T-helper 17 cell (primary cell): ENCODE measurements around the gene SLC5A11. TPM values are rescaled to one million over a fixed set of nuclear protein-coding genes. Genes with fewer than 3 reads are reported as not detected.
A peak's percentile ranks its signal among the peaks of the same experiment; 100 is the strongest.

Source experiments
- ATAC-seq: fragments of 150-1000 bp; cut with Tn5 transposase; 2 replicates; pipeline ENCODE4 v1.10.0; 2021; ENCODE audit warnings: mild to moderate bottlenecking, moderate library complexity
- DNase-seq, 3 donors: peaks; one replicate each; pipeline versions ENCODE4 v3.0.0 to v3.0.0-alpha.2; 2020 to 2021
- H3K9me3 ChIP-seq: one replicate; pipeline ENCODE4 v1.7.0; 2013; ENCODE audit warnings: low read length, mild to moderate bottlenecking; ENCODE audit not compliant: control insufficient read depth, poor library complexity, severe bottlenecking
- H3K27ac Mint-ChIP-seq: one replicate; pipeline ENCODE4 v1.8.0; 2022; ENCODE audit warnings: mild to moderate bottlenecking, moderate library complexity, mixed read lengths
- H3K27me3 Mint-ChIP-seq: one replicate; pipeline ENCODE4 v1.8.0; 2022; ENCODE audit warnings: mixed read lengths
- H3K36me3 Mint-ChIP-seq: one replicate; pipeline ENCODE4 v1.8.0; 2022; ENCODE audit warnings: low read depth, mixed read lengths
- H3K4me1 Mint-ChIP-seq: one replicate; pipeline ENCODE4 v1.8.0; 2022; ENCODE audit warnings: mild to moderate bottlenecking, mixed read lengths
- H3K4me3 Mint-ChIP-seq: one replicate; pipeline ENCODE4 v1.8.0; 2022; ENCODE audit warnings: mild to moderate bottlenecking, moderate library complexity, mixed read lengths
- total RNA-seq, 4 donors: library from RNA in 2 of 4; stranded (reverse) in 2 of 4; gene quantifications; one replicate each; pipeline ENCODE4 v1.2.3 and lab custom pipeline; 2022 to 2026

The SLC5A11 gene
- total RNA-seq, 2 donors from 2014 or later, result 0.60 TPM; not detected in 1

GRCh38 chr16:24921229-24921628 lies 75.5 kb downstream of the SLC5A11 start:
- Mint-ChIP-seq H3K27ac (peak overlapping the region; percentile 60), H3K27me3 (no peaks in the 10 kb centered on the region), H3K4me1 (peaks cover 4% of the 10 kb centered on the region), H3K36me3 (peaks cover 2% of the 10 kb centered on the region), H3K4me3 (no peak overlapping the region)
- ATAC-seq (no peak), DNase-seq (no peak)
- H3K9me3 ChIP-seq, result no peaks in the 10 kb centered on the region

DNA sequence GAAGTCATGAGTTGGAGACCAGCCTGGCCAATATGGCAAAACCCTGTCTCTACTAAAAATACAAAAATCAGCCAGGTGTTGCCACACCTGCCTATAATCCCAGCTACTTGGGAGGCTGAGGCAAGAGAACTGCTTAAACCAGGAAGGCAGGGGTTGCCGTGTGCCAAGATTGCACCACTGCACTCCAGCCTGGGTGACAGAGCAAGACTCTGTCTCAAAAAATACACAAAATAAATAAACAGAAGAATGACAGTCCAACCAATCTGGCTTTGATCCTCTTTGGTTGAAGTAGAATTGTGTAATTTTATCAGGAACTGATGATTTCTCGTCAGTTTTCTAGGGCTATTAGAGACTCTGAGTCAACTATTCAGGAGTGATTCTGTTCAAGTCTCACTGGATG lies 79.4 kb downstream of the SLC5A11 start:
- no peak for ATAC-seq
- Mint-ChIP-seq H3K36me3 (peaks cover 2% of the 10 kb centered on the region), H3K4me3 (no peak overlapping the region), H3K27me3 (no peaks in the 10 kb centered on the region), H3K27ac (peak overlapping the region; percentile 57), H3K4me1 (peaks cover 4% of the 10 kb centered on the region)
- no peak for DNase-seq
- no peaks in the 10 kb centered on the region for H3K9me3 ChIP-seq

DNA sequence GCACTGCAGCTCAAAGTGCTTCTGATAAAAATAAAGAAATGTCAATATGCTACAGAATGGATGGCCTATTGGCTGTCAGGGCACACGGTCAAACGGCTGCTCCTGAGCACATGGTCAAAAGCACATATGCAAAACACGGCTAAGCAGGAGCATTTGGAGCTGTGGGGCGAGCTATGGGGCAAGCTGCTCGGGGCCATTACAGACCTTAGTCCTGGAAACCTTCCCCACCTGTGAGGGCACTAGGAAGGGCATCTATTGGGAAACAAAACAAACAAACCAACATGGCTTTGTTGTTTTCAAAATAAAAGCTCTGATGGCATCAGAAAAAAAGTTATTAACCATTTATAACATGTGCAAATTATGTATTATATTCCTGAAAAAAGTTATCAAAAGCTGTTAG lies 83.6 kb downstream of the SLC5A11 start:
- no peaks in the 10 kb centered on the region for H3K9me3 ChIP-seq
- peaks cover 4% of the 10 kb centered on the region for H3K36me3 Mint-ChIP-seq
- DNase-seq (no peak), ATAC-seq (no peak)
- H3K4me1 Mint-ChIP-seq, result peaks cover 2% of the 10 kb centered on the region
- H3K27ac Mint-ChIP-seq, result peak overlapping the region; percentile 56
- H3K4me3 Mint-ChIP-seq, result no peak overlapping the region
- H3K27me3 Mint-ChIP-seq, result no peaks in the 10 kb centered on the region

DNA sequence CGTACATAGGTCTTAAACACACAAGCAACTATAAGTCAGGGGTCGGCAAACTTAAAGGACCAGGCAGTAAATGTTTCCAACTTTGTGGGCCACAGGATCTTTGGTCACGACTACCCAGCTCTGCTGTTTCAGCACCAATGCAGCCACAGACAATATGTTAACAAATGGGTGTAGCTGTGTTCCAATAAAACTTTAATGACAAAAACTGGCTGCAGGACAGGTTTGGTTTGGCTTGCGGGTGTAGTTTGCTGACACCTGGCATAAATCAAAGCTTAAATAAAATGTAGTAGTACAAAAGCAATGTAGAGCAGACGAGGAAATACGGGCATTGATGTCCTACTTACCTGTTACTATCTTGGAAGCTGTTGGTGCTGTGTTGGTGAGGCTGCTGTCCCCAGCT lies 84.7 kb downstream of the SLC5A11 start:
- Mint-ChIP-seq H3K4me1 (peaks cover 2% of the 10 kb centered on the region), H3K27ac (no peak overlapping the region), H3K27me3 (no peaks in the 10 kb centered on the region), H3K4me3 (no peak overlapping the region), H3K36me3 (peaks cover 4% of the 10 kb centered on the region)
- DNase-seq (no peak), ATAC-seq (no peak)
- H3K9me3 ChIP-seq, result no peaks in the 10 kb centered on the region

DNA sequence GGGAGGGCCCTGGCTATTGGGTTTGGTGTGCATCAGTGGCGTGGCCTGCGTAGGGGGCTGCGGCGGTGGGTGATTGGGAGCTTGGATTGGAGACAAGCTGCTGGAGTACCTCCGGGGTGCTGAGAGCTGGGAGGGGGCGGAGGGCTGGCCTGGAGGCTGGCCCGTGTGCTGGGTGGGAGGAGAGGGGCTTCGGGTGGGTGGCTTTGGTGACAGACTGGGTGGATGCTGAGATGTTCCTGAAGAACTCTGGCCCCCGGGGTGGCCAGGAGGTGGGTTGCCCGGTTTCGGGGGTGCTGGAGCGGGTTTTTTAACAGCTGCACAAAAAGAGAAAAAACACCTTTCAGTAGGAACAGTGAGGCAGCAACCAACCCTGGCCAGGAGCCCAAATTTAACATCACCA lies 85.3 kb downstream of the SLC5A11 start:
- Mint-ChIP-seq H3K36me3 (peaks cover 4% of the 10 kb centered on the region), H3K4me1 (peaks cover 2% of the 10 kb centered on the region)
- no peaks in the 10 kb centered on the region for H3K9me3 ChIP-seq

DNA sequence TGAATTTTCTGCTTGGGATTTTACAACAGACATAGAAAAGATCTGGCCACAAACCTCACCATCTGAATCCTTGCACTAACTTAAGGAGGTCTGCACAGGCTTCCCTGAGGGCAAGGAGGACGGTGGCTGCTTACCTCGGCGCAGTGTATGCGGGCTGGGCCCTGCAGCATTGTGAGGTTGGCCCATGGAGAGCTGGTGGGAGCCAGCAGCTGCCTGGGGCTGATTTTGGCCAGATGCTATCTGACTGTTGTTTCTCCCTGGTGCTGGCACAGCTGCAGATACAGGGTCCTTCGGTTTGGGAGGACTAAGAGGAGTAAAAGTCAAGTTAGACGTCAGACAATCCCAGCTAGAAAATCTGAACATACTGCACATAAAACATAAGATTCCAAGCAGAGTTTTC lies 89.6 kb downstream of the SLC5A11 start:
- Mint-ChIP-seq H3K36me3 (peaks cover 4% of the 10 kb centered on the region), H3K27me3 (no peaks in the 10 kb centered on the region), H3K27ac (no peak overlapping the region), H3K4me1 (peaks cover 2% of the 10 kb centered on the region), H3K4me3 (no peak overlapping the region)
- DNase-seq (no peak), ATAC-seq (no peak)
- H3K9me3 ChIP-seq, result no peaks in the 10 kb centered on the region

More for the DNA sequence above, 85.3 kb downstream of the SLC5A11 start:
- no peak for DNase-seq
- H3K27ac Mint-ChIP-seq, result no peak overlapping the region
- ATAC-seq, result no peak
- no peaks in the 10 kb centered on the region for H3K27me3 Mint-ChIP-seq
- no peak overlapping the region for H3K4me3 Mint-ChIP-seq

GRCh38 chr16:24936151-24936550 lies 90.4 kb downstream of the SLC5A11 start:
- no peak for ATAC-seq
- no peaks in the 10 kb centered on the region for H3K27me3 Mint-ChIP-seq
- DNase-seq, result no peak
- H3K4me3 Mint-ChIP-seq, result no peak overlapping the region
- peaks cover 4% of the 10 kb centered on the region for H3K4me1 Mint-ChIP-seq
- no peak overlapping the region for H3K27ac Mint-ChIP-seq
- peaks cover 4% of the 10 kb centered on the region for H3K36me3 Mint-ChIP-seq
- H3K9me3 ChIP-seq, result no peaks in the 10 kb centered on the region

GRCh38 chr16:24939224-24939623 lies 93.5 kb downstream of the SLC5A11 start:
- Mint-ChIP-seq H3K4me1 (peaks cover 3% of the 10 kb centered on the region), H3K27ac (no peak overlapping the region), H3K36me3 (peaks cover 7% of the 10 kb centered on the region), H3K27me3 (no peaks in the 10 kb centered on the region), H3K4me3 (no peak overlapping the region)
- DNase-seq (no peak), ATAC-seq (no peak)
- H3K9me3 ChIP-seq, result no peaks in the 10 kb centered on the region

- Mint-ChIP-seq H3K27me3 (no peaks in the 10 kb centered on the region), H3K4me3 (no peak overlapping the region), H3K27ac (peak overlapping the region; percentile 9), H3K36me3 (peaks cover 7% of the 10 kb centered on the region), H3K4me1 (peaks cover 3% of the 10 kb centered on the region)
- no peaks in the 10 kb centered on the region for H3K9me3 ChIP-seq
- no peak for DNase-seq
- no peak for ATAC-seq
Measured at GRCh38 chr16:24939738-24940137, 94.0 kb downstream of the SLC5A11 start.

DNA sequence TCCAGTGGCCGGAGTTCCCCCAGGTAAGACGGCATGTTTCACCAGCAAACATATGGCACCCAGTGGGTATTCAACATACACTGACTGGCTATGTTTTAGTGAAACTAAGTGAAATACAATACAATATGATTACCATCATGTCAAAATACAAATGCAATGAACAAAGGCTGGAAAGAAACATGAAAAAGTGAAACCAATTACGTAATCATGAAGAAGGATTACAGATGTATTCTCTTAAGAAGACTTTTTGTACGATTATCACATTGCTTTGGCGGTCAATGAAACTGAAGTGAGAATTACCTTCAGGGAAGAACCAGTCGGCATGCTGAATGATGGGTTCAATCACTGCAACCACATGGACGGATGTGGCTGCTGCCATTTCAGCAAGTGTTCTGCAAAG lies 97.7 kb downstream of the SLC5A11 start:
- no peak overlapping the region for H3K27ac Mint-ChIP-seq
- H3K27me3 Mint-ChIP-seq, result no peaks in the 10 kb centered on the region
- H3K4me3 Mint-ChIP-seq, result no peak overlapping the region
- peaks cover 17% of the 10 kb centered on the region for H3K36me3 Mint-ChIP-seq
- no peak for ATAC-seq
- H3K4me1 Mint-ChIP-seq, result peaks cover 5% of the 10 kb centered on the region
- no peaks in the 10 kb centered on the region for H3K9me3 ChIP-seq
- DNase-seq, result no peak

DNA sequence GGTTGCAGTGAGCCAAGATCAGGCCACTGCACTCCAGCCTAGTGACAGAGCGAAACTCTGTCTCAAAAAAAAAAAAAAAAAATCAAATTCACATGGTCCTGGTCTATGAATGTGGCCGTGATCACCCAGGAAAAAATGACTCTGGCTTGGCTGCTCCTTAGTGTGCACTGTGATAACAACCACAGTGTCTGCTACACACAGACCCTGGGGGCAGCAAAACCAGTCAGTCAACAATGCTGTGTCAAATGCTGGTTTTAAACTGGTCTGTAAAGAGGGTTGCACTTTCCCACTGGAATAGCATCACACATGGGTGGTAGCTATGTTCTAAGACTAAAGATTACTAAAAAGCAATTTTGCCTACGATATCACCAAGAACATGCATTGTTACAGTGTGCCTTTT lies 98.4 kb downstream of the SLC5A11 start:
- no peaks in the 10 kb centered on the region for H3K27me3 Mint-ChIP-seq
- no peak overlapping the region for H3K4me3 Mint-ChIP-seq
- H3K36me3 Mint-ChIP-seq, result peaks cover 17% of the 10 kb centered on the region
- ATAC-seq (no peak), DNase-seq (no peak)
- H3K4me1 Mint-ChIP-seq, result peaks cover 5% of the 10 kb centered on the region
- no peaks in the 10 kb centered on the region for H3K9me3 ChIP-seq
- no peak overlapping the region for H3K27ac Mint-ChIP-seq

DNA sequence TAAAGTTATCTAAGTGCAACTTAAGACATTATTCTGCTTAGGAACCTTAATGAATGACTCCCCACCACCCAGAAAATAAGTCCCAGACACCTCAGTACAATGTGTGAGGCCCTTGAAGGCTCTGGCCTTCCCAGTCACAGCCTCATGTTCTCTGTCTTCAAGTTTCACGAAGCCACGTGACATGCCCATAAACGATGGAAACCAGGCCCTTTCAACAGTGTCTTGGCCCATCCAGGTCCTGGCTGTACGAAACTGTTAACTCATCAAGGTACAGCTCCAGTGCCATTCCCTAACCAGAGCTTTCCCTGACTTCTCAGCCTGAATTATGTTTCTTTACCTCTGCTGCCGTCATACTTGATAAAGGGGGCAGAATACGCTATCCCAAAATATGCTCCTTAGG lies 100.4 kb downstream of the SLC5A11 start:
- no peaks in the 10 kb centered on the region for H3K9me3 ChIP-seq
- Mint-ChIP-seq H3K4me3 (no peak overlapping the region), H3K4me1 (peaks cover 3% of the 10 kb centered on the region), H3K36me3 (peaks cover 19% of the 10 kb centered on the region), H3K27ac (peak overlapping the region; percentile 41), H3K27me3 (no peaks in the 10 kb centered on the region)
- no peak for DNase-seq
- no peak for ATAC-seq

DNA sequence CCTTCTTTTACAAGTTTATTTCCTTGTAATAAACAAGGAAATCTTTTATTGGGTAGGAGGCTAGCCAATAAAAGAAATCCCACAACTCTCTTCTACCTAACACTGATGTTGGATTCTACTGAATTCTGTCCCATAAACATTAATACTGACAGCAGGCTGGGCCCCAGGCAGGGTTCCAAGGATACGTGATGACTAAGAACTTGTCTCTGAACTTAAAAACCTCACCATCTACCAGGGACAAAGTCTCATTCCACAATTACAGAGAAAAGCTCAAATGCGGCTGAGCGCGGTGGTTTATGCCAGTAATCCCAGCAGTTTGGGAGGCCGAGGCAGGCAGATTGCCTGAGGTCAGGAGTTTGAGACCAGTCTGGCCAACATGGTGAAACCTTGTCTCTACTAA lies 104.5 kb downstream of the SLC5A11 start:
- no peaks in the 10 kb centered on the region for H3K9me3 ChIP-seq
- ATAC-seq, result no peak
- H3K4me1 Mint-ChIP-seq, result peaks cover 3% of the 10 kb centered on the region
- H3K27ac Mint-ChIP-seq, result no peak overlapping the region
- no peak for DNase-seq
- no peaks in the 10 kb centered on the region for H3K27me3 Mint-ChIP-seq
- peaks cover 15% of the 10 kb centered on the region for H3K36me3 Mint-ChIP-seq
- H3K4me3 Mint-ChIP-seq, result no peak overlapping the region

GRCh38 chr16:24953306-24953705 lies 107.5 kb downstream of the SLC5A11 start:
- H3K27me3 Mint-ChIP-seq, result no peaks in the 10 kb centered on the region
- ATAC-seq (no peak), DNase-seq (no peak)
- H3K36me3 Mint-ChIP-seq, result peaks cover 17% of the 10 kb centered on the region
- peaks cover 3% of the 10 kb centered on the region for H3K4me1 Mint-ChIP-seq
- H3K27ac Mint-ChIP-seq, result no peak overlapping the region
- H3K4me3 Mint-ChIP-seq, result no peak overlapping the region
- no peaks in the 10 kb centered on the region for H3K9me3 ChIP-seq
